ENCODE measurements around the gene ZFHX3. TPM values are rescaled to one million over a fixed set of nuclear protein-coding genes. Genes with fewer than 3 reads are reported as not detected.

ZFHX3 gene
- total and polyA plus RNA-seq, 2 of the 8 experiments (the other 6 are each of a cell fraction or from before 2014, with no cell fraction given): 0.08 to 0.99 TPM

DNA sequence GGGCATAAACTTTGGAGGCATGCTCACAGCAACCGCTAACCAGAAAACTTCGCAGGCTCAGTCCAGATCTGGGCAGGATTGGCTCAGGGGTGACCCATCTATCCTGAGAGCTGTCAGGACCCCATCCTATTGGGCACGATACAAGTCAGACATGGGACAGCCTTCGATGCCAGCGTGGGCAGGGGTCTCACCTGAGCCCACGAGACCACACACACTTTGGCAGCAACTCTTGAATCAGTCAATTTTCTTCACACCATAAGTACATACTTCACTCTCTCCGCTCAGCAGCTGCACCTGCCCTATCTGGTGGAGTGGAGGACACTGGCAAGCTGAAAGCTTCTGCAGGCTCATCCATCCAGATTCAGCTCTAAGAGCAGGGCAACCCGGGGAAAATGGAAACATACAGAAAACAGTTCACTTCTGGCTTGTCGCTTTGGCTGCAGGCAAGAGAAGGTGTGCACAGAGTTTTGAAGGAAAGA is 48.3 kb downstream of the ZFHX3 start:
- Histone ChIP-seq H2BK12ac (ENCODE audit: low read depth, low read length) (no peak overlapping the region), H3K9me3 (ENCODE audit: insufficient read depth in 2 of 2, low read depth in 1 of 2, low read length in 1 of 2) (peaks cover 0 to 3% of the 10 kb centered on the region in 2 experiments; a peak in 2 of 4 replicates), H3K23me2 (ENCODE audit: low read depth, low read length) (0 out of 2 replicates have a peak, but pooled peaks cover 1% of the 10 kb centered on the region), H3K4me1 (replicated peaks in 1 of 4; ENCODE audit: control insufficient read depth in 3 of 4, insufficient read depth in 4 of 4, low read length in 3 of 4) (peaks cover 0 to 3% (median 0%) of the 10 kb centered on the region in 4 experiments; a peak in 2 of 7 replicates), H3K14ac (ENCODE audit: insufficient read length) (no peak overlapping the region), H4K5ac (ENCODE audit: insufficient read length, low read depth, low read length) (no peak overlapping the region), H3K4me2 (ENCODE audit: insufficient read depth in 1 of 2, low read depth in 2 of 2, low read length in 2 of 2) (no peak overlapping the region; a peak in 1 of 4 replicates), H3K9ac (replicated peaks in 1 of 4; ENCODE audit: extremely low read depth in 1 of 4, low read depth in 3 of 4, low read length in 3 of 4) (no peak overlapping the region), H3K36me3 (ENCODE audit: control insufficient read depth in 2 of 4, insufficient read depth in 4 of 4, low read length in 3 of 4) (no peaks in the 10 kb centered on the region; a peak in 1 of 8 replicates), H4K20me1 (replicated peaks in 1 of 2; ENCODE audit: control insufficient read depth in 1 of 2, insufficient read depth in 2 of 2, low read length in 2 of 2) (no peaks in the 10 kb centered on the region), H4K8ac (ENCODE audit: extremely low read depth, insufficient read depth, low read length) (peak overlapping the region; percentile 53; the same call in 1 of the 2 replicates), H3K18ac (ENCODE audit: extremely low read depth, low read length) (no peak overlapping the region), H2BK120ac (replicated peaks; ENCODE audit: low read depth, low read length) (no peak overlapping the region), H2AK5ac (ENCODE audit: low read depth, low read length) (no peak overlapping the region), H2BK15ac (ENCODE audit: low read length) (no peak overlapping the region), H2BK20ac (ENCODE audit: low read length) (no peak overlapping the region), H2BK5ac (ENCODE audit: low read depth, low read length) (no peak overlapping the region), H3K56ac (replicated peaks; ENCODE audit: insufficient read length, low read depth, low read length) (no peak overlapping the region), H2AFZ (ENCODE audit: low read length) (no peak overlapping the region), H3K4ac (replicated peaks; ENCODE audit: insufficient read length, low read depth, low read length) (no peak overlapping the region), H3K4me3 (ENCODE audit: extremely low read depth in 1 of 4, insufficient read depth in 2 of 4, low read depth in 3 of 4, low read length in 4 of 4) (no peak overlapping the region), H3K79me2 (ENCODE audit: control insufficient read depth in 1 of 2, insufficient read depth in 2 of 2, low read length in 2 of 2) (no peaks in the 10 kb centered on the region), H3K27ac (ENCODE audit: low read depth, low read length) (no peak overlapping the region), H3K79me1 (ENCODE audit: low read depth, low read length) (no peaks in the 10 kb centered on the region; the same call in 1 of the 2 replicates), H3K23ac (ENCODE audit: insufficient read length) (no peak overlapping the region), H3K27me3 (replicated peaks in 1 of 4; ENCODE audit: control insufficient read depth in 3 of 4, extremely low read depth in 1 of 4, insufficient read depth in 3 of 4, low read length in 3 of 4) (no peaks in the 10 kb centered on the region), H4K91ac (replicated peaks; ENCODE audit: insufficient read length, low read length) (no peak overlapping the region)
- 94% methylated on average over 9 of the region's 9 CpGs; no CpG with 5 or more reads in 1 of the 2 experiments for WGBS, 2 experiments (ENCODE audit: extremely low coverage in 1 of 2, insufficient coverage in 1 of 2, insufficient read length in 1 of 2, insufficient replicate concordance in 2 of 2, low coverage in 1 of 2, low lambda C conversion rate in 2 of 2, missing lambda C conversion rate in 1 of 2)
- no peak for FAIRE-seq
- TF ChIP-seq SP1 (IDR thresholded peaks at IDR 0.05; ENCODE audit: low read depth, low read length) (no peak), SAP30 (IDR thresholded peaks at IDR 0.05; ENCODE audit: insufficient read depth, insufficient replicate concordance, low read length) (no peak), HDAC2 (IDR thresholded peaks at IDR 0.05; ENCODE audit: borderline replicate concordance in 1 of 2, low read depth in 2 of 2, low read length in 2 of 2) (no peak), TAF1 (IDR thresholded peaks at IDR 0.05; ENCODE audit: low read depth, low read length) (no peak), POLR2A (IDR thresholded peaks at IDR 0.05; ENCODE audit: control extremely low read depth in 1 of 2, low read depth in 2 of 2, low read length in 2 of 2) (no peak), SIRT6 (IDR thresholded peaks at IDR 0.05; ENCODE audit: low read length) (no peak), NRF1 (IDR thresholded peaks at IDR 0.05; ENCODE audit: low read depth, low read length) (no peak), BRCA1 (IDR thresholded peaks at IDR 0.05; ENCODE audit: low read depth, low read length) (no peak), KDM5A (IDR thresholded peaks at IDR 0.05; ENCODE audit: low read length) (no peak), KDM4A (IDR thresholded peaks at IDR 0.05; ENCODE audit: low read depth, low read length, severe bottlenecking) (no peak), TAF7 (optimal IDR thresholded peaks at IDR 0.05; ENCODE audit: borderline replicate concordance, low read depth, low read length) (no peak), CHD1 (IDR thresholded peaks at IDR 0.05; ENCODE audit: low read depth, low read length) (no peak), FOSL1 (IDR thresholded peaks at IDR 0.05; ENCODE audit: insufficient read depth, low read depth, low read length) (no peak), BACH1 (IDR thresholded peaks at IDR 0.05; ENCODE audit: low read length) (no peak), GABPA (IDR thresholded peaks at IDR 0.05; ENCODE audit: borderline replicate concordance, insufficient read depth, low read length) (no peak)
- DNase-seq (ENCODE audit: low read depth in 1 of 2, low spot score in 2 of 2): no peak
- ChIA-PET POLR2A (ENCODE audit: partially characterized antibody) (no interaction called here), CTCF (ENCODE audit: partially characterized antibody) (interaction anchor here (0.5 to 1.8 kb wide), 7 partner anchors 8 to 215 kb away, joined by 3 to 5 read pairs (median 3); no protein-coding TSS in a partner anchor)
